Measurements from ENCODE around the gene KCNQ1.

GRCh38 chr11:2687782-2688191 is 243.0 kb downstream of the KCNQ1 start:
- TF ChIP-seq TAF1 (IDR thresholded peaks at IDR 0.05; ENCODE audit: low read depth, low read length) = no peak
- no peak for TF ChIP-seq POLR2AphosphoS5 (IDR thresholded peaks at IDR 0.05; ENCODE audit: low read depth, low read length)
- TF ChIP-seq POLR2A (IDR thresholded peaks at IDR 0.05; ENCODE audit: low read depth, low read length) = no peak
- no peak for TF ChIP-seq PAX5 (IDR thresholded peaks at IDR 0.05; ENCODE audit: insufficient read depth, low read length, severe bottlenecking)

All from GM12891 (cell line).